ENCODE results near the gene DPCD.
"Not testable (repeated sequence)": the region's sequence is repeated elsewhere in the genome, so short reads cannot be mapped to it uniquely, and the experiment has no call there.

Gene DPCD

DNA sequence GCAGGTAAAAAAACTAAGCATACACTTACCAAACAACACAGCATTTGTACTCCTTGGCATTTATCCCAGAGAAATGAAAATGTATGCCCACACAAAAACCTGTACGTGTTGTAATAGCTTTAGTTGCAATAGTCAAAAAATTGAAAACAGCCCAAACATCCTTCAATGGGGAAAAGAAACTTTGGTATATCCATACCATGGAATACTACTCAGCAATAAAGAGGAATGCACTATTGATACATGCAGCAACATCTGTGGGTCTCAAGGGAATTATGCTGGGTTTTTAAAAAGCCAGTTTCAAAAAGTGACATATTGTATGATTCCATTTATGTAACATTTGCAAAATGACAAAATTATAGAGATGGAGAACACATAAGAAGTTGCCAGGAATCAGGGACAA is 35.4 kb downstream of the DPCD start:
- DNase-seq: no peak

GRCh38 chr10:101624526-101625102 is 36.5 kb downstream of the DPCD start:
- DNase-seq: no peak

GRCh38 chr10:101625821-101626412 is 37.8 kb downstream of the DPCD start:
- DNase-seq: no peak

DNA sequence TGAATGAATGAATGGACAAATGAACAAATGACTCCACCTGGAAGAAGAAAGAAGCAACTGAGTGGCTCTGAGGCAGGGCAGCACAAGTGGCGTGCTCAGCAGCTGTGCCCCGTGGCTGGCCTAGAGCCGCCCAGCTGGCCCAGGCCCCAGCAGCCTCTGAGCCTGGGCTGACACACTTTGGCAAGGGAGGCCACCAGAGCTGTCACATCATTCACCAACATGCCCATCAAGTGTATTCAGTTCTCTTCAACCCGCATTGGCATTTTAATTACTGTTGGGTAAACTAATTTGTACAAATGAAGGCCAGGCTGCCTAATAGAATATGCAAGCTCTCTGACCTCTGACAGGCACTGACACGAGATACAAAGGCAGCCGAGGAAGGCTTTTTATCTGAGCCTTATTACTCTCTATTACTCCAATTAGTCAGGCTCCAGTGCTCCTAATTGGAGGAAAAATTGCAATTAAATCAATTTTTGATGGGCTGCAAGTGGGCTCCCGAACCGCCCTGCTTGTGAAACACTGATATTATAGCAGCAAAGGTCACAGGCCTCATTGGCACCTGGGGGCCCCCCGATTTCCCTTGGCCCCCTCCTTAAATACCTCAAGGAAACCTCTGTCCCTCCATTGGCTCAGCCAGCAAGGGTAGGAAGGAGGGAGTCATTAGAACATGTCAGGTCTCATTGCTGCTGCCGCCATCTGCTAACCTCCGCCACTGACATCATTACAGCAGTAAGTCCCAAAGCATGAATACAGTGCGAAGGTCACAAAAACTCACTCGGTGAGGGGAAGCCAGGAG is 41.9 kb downstream of the DPCD start:
- DNase-seq: no peak

DNA sequence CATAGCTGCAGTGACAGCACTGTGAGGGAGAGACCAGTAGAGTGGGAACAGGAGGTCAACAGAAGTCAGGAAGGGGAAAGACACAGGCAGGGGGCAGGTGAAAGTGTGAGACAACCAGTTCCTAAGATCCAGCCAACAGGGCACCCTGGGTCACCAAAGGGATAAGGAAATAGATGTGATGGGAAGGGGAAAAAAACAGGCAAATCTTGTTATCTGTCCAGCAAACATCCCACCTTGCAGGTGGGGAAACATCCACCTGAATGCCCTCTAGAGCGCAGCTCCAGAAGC is 42.5 kb downstream of the DPCD start:
- no peak for DNase-seq

- DNase-seq: no peak
Observed at GRCh38 chr10:101631821-101632475, 43.8 kb downstream of the DPCD start.

DNA sequence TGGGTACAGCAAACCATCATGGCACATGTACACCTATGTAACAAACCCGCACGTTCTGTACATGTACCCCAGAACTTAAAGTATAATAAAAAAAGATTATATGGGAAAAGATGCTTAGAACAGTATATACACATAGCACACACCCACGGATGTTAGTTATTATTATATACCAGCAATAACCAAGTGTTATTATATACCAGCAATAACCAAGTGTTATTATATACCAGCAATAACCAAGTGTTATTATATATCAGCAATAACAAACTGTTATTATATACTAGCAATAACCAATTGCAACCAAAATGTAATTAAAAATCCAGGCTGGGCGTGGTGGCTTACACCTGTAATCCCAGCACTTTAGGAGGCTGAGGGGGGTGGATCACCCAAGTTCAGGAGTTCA is 45.4 kb downstream of the DPCD start:
- not testable (repeated sequence) for DNase-seq

- no peak for DNase-seq
Observed at GRCh38 chr10:101639141-101639900, 51.2 kb downstream of the DPCD start.

DNA sequence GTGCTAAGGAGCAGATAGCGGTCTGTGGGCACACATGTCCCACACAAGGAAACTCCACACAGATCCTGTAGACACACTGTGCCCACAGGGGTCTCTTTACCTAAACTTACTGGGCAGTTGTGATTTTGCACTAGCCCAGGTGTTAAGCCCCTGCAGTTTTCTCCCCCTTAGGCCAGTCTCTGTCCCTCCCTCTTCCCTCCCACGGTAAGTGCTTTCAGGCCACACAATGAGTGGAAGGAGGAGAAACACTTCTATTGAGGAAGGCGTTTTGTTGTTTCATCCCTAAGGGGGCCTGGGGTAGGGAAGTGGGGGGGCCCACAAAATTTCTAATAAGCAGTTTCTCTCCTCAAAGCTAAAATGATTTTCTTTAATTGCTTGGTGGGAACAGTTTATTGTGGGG is 55.4 kb downstream of the DPCD start:
- no peak for DNase-seq

DNA sequence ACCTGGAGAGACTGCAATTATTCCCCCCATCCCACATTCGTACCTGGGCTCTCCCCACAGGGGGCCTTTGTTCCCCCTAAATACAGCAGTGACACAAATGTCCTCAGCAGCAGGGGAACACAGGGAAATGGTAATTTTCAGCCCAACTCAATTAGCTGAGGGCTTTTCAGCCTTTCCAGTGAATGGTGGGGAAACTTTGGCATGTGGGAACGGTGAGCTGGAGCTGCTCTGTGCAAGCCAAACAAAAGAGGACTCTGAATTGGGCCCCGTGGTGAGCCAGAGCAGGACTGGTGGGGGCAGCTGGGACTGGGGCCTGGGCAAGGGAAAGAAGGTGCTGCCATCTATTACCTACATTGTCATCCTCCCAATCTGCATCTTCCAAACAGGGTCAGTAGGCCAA is 55.9 kb downstream of the DPCD start:
- DNase-seq: no peak

- no peak for DNase-seq
Observed at GRCh38 chr10:101645659-101646058, 57.5 kb downstream of the DPCD start.

- DNase-seq: no peak
Observed at GRCh38 chr10:101646364-101646763, 58.2 kb downstream of the DPCD start.

DNA sequence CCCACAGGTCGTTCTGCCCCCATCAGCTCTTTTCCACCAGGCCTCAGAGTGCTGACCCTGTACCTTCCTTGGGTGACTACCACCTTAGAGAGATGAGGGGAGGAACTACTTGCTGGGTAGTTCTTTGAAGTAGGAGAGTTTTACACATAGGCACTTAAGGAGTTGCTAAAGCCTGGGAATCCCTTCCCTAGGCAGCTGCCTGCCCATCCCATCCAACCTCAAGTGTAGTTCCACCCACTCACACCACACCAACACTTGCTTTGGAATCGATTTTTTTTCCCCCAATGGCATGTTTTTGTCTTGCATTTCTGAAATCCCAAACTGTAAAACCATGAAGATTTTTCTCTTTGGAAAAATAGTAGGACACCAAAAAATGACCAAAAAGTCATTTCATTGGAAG is 59.1 kb downstream of the DPCD start:
- no peak for DNase-seq

GRCh38 chr10:101649525-101650085 is 61.5 kb downstream of the DPCD start:
- no peak for DNase-seq

GRCh38 chr10:101650863-101651262 is 62.7 kb downstream of the DPCD start:
- DNase-seq: no peak

- no peak for DNase-seq
Observed at GRCh38 chr10:101651336-101651735, 63.2 kb downstream of the DPCD start.

DNA sequence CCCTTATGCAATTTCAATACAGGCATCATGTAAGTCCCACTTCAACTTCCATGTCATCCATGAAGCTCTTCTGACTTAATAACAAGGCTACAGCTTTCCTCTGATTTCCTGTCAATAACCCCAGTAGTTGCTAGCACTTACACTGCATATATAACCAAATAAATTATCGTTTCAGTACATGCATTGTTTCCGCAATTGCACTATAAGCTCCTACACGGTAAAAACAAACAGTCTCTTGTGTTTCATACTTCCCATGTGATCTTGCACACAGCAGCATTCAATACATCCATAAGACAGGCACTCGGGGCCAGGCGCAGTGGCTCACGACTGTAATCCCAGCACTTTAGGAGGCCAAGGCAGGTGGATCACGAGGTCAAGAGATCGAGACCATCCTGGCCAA is 65.4 kb downstream of the DPCD start:
- no peak for DNase-seq

DNA sequence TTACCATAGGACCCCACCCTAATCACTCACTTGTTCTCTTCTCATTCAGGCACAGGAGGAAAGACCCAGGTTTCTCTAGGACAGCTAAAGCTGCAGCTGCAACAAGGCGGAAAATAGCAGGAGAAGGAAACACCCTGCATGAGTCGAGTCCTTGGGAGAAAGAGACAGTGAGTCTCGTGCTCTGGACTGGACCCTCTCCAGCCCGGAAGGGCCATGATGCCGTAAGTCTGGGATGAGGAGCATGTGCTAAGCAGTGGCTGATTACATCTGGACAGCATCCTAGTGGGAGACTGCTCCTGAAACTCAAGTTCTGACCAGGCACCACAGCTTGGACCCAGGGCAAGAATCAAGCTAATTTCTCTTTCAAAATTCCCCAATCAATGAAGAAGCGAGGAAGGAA is 67.4 kb downstream of the DPCD start:
- DNase-seq: no peak

DNA sequence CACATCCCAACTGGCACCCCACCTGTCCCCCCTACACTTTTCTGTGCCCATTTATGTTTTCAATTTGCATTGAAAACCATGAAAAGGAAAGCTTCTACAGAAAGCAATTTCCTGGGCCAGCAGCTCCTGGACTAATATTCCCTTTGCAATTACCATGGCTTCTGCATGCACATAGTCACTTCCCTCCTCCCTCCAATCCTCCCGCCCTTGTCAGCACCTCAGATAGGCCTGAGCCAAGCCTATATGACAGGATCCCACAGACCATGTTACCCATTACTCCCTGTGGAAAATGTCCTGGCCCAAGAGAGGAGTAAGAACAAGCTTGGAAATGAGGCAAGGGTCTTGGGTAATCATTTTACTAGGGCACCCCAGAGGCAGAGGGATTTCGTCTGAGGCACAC is 68.8 kb downstream of the DPCD start:
- no peak for DNase-seq

- no peak for DNase-seq
Observed at GRCh38 chr10:101658975-101659374, 70.9 kb downstream of the DPCD start.
